Epithelial cell of proximal tubule (primary cell): ENCODE measurements around the gene NEUROG1. TPM values are rescaled to one million over a fixed set of nuclear protein-coding genes. Genes with fewer than 3 reads are reported as not detected.
A peak's percentile ranks its signal among the peaks of the same experiment; 100 is the strongest.

Source experiments
- DNase-seq: peaks from one replicate; pipeline ENCODE4 v3.0.0-alpha.2; 2011; ENCODE audit warnings: low read depth
- H3K4me3 ChIP-seq: 2 replicates; pipeline ENCODE4 v1.5.1; 2011; ENCODE audit warnings: low read depth, mild to moderate bottlenecking, low read length
- CTCF ChIP-seq: conservative IDR thresholded peaks from 2 replicates; pipeline ENCODE4 v1.5.1; 2012; ENCODE audit warnings: low read depth, mild to moderate bottlenecking, low read length
- total RNA-seq: library from RNA; depleted of rRNA; stranded (reverse); fragments of >200 nt; gene quantifications from 2 replicates; pipeline ENCODE4 v1.2.3, GENCODE V29; 2015

Gene NEUROG1, protein sequence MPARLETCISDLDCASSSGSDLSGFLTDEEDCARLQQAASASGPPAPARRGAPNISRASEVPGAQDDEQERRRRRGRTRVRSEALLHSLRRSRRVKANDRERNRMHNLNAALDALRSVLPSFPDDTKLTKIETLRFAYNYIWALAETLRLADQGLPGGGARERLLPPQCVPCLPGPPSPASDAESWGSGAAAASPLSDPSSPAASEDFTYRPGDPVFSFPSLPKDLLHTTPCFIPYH
- not detected in 2 replicates for total RNA-seq

- TF ChIP-seq CTCF, result no peak
- H3K4me3 ChIP-seq, result no peak within 1 kb of the TSS
- no peak for DNase-seq
Measured at GRCh38 chr5:135535820-135536801, at the start of gene NEUROG1. Gene NEUROG1, minus strand, starts transcription at chr5:135535964. Its CDS starts 274 bp downstream, at chr5:135535690.

- no peak for DNase-seq
- no peak overlapping the region for H3K4me3 ChIP-seq
- TF ChIP-seq CTCF, result no peak
Measured at GRCh38 chr5:135584918-135585317, 49.2 kb upstream of the NEUROG1 start.

DNA sequence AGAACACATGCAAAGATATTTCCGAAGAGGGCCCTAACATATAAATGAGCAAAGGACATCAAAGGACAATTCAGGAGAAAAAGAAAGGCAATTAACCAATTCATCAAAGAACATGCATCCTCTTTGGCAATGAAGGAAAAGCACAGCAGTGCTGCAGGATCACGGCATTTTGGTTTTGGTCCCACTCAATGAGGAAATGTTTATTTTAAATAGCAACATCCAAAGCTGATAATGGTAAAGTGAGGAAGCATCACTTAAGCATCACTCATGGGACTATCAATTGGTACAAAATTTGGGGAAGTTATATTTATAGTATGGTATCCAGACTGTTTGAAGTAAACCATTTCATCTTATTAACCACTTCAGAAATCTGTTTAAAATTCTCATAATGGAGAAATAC lies 48.5 kb upstream of the NEUROG1 start:
- no peak for DNase-seq
- no peak overlapping the region for H3K4me3 ChIP-seq
- no peak for TF ChIP-seq CTCF

DNA sequence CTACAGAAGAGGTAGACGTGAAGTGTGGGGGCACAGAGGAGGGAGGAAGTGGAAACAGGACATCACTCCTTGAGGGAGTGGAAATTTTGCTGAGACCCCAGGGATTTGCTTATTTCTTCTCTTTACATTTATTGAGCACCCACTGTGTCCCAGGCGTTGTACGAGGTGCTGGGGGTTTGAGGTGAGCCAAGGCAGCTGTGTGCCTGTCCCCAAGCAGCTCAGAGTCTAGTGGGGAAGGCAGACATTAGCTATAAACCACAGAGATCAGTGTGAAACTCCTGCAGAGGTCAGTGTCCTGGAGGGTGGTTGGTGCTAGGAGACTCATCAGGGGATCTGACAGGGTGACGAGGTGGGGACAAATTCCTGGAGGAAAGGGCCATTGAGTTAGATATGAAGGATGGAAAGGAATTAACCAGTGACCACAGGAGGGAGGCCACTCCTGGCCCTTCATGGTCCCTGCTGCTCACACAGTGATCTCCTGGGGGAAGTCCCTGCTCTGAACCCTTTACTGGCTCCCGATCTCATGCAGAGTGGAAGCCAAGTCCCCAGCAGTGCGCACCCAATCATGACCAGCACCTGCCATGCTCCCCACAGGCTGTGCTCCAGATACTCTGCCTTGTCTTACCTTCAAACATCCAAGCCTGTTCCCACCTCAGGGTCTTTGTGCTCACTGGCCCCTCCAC lies 46.5 kb upstream of the NEUROG1 start:
- no peak overlapping the region for H3K4me3 ChIP-seq
- no peak for DNase-seq
- TF ChIP-seq CTCF, result no peak

DNA sequence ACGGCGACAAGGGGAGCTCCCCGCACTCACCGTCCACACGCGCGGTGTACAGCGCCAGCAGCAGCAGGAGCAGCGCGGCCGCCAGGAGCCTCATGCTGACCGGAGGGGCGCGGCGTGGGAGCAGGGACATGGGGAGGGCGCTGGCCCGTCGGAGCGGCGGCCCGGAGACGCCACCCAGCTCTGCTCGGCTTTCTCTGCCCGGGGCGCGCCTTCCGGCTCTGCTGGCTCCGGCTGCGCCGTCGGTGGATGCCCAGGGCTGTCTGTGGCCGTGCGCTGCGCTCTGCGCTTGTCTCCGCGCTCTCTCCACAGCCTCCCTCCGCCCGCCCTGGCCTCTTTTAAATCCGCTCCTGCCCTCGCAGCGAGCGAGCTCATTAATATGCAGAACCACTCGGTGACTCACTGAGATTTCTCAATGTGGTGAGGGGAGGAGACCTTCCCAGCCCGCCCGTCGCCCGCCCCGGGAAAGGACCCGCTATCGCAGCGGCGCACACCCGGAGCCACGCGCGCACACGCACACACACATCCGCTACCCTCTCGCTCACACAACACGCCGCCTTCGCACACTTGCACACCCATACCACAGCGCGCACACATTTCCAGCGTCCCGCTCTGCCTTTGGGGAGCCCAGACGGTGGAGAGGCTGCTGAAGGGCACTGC lies 43.0 kb upstream of the NEUROG1 start, which contains the start of gene CXCL14:
Gene CXCL14, minus strand, starts transcription at position 307 of the 657 bp plus-strand sequence. Its CDS starts 213 bp downstream, at position 94.
- TF ChIP-seq CTCF, result no peak
- H3K4me3 ChIP-seq, result peak within 1 kb of the TSS; percentile 58

GRCh38 chr5:135578305-135578684 lies 42.5 kb upstream of the NEUROG1 start:
- no peak for DNase-seq
- peak overlapping the region; percentile 58 for H3K4me3 ChIP-seq
- TF ChIP-seq CTCF, result no peak

More for the DNA sequence above, 43.0 kb upstream of the NEUROG1 start, which contains the start of gene CXCL14:
- peak; percentile 62 for DNase-seq
